ENCODE measurements around the gene GPR39.
"Not testable (repeated sequence)": the region's sequence is repeated elsewhere in the genome, so short reads cannot be mapped to it uniquely, and the experiment has no call there.

GPR39 gene

DNA sequence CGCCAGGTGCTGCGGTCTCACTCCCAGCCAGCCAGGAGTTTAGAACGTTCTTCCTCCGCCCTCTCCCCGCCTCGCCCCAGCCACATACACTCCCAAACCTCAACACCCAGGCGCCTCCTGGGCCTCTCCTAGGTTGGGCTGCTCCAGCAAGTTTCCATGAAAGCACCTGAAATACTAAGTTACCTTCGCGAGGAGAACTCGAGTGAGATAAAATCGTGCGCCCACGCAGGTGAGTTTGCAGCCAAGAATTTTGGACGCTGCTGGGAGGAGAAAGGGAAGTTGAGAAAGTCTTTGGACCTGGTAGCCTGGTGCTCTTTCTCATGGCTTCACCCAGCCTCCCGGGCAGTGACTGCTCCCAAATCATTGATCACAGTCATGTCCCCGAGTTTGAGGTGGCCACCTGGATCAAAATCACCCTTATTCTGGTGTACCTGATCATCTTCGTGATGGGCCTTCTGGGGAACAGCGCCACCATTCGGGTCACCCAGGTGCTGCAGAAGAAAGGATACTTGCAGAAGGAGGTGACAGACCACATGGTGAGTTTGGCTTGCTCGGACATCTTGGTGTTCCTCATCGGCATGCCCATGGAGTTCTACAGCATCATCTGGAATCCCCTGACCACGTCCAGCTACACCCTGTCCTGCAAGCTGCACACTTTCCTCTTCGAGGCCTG, at the start of gene GPR39:
Gene GPR39, plus strand, starts transcription at position 83 of the 673 bp plus-strand sequence.
- no peak for DNase-seq

DNA sequence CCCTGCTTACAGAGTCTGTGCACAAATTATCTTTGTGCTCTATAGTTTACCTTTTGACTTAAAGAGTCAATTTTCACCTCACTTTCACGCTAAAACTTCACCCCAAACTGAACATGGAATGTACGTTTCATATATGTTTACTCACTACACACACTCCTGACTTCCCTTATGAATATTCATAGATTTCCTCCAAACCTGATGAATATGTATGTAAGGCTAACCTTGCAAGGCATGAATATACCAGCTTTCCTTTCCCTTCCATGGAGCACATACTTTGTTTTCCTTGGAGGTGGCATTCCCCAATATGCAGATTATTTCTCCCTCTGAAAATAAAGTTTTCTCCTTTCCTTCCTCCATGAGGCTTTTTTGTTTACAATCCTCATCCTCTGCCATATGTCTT, 48.4 kb upstream of the GPR39 start:
- no peak for DNase-seq

DNA sequence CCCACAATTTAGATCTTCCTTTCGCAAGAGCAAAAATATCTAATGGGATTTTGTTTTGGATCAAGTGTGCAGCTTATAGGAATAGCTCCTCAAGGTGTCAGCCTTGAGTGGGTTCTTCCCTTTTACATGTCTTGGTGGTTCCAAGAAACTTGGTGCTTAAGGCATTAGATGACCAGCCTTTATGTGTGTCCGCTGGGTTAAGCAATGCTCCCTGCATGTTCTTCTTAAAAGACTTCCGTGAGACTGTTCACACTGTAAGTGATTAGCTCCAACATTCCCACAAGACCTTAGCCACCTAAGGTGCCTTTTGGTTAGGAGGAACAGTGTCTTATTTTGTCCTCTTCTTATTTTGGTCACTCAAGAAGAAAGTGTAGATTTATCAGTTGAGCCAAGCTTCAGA, 44.3 kb upstream of the GPR39 start:
- DNase-seq: no peak

DNA sequence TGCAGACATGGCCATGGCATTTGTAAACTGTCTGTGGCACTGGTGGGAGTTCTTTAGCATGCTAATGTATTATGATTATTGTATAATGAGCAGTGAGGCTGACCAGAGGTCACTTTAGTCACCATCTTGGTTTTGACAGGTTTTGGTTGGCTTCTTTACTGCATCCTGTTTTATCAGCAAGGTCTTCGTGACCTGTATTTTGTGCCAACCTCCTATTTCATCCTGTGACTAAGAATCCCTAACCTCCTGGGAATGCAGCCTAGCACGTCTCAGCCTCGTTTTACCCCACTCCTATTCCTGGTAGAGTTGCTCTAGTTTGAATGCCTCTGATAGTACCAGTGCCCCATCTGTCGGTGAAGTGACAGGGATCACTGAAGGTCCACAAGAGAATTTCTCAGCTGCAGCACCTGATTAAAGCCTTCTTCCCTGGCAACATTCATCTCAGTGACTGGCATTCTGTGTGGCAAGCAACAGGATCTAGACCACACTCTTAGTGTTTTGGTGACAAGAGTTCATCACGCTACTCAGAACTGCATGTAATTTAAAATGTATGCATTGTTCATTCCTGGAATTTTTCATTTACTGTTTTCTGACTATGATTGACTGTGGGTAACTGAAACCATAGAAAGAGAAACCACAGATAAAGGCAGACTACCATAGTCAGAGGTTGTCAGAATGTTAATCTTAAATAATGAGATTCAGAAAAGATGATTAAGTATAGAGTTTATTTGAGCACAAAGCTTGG, 43.0 kb upstream of the GPR39 start:
- no peak for DNase-seq

DNA sequence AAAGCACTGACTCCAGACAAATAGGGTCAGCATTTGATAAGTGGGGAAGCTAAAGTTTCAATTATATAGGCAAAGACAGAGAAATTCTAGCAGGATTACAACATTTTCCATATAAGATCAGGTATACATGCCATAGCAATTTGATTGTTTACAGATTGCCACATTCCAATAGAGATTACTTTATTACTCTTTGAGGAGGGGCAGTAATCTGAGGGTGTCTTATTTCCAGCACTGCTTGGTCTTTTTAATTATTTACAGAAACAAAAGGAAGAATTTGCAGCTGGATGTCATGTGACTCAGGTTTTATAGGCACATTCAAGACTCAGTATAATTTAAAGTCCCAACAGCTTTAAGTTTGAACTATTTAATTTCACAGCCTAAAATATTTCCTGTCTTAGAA, 42.5 kb upstream of the GPR39 start:
- no peak for DNase-seq

DNA sequence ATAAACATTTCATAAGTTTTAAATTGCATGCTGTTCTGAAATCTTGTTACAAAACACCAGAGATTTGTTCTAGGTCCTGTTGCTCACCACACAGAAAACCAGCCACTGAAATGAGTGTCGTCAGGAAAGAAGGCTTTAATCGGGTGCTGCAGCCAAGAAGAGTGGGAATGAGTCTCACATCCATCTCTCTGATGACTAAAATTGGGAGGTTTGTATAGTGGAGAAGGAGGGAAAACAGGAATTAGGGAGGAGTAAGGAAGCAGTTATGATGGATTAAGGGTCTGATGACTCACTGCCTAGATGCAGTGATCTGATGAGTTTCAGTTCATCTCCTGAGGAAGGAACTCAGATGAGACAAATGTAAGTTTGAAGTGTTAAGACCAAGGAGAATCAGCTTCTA, 42.1 kb upstream of the GPR39 start:
- DNase-seq: no peak

DNA sequence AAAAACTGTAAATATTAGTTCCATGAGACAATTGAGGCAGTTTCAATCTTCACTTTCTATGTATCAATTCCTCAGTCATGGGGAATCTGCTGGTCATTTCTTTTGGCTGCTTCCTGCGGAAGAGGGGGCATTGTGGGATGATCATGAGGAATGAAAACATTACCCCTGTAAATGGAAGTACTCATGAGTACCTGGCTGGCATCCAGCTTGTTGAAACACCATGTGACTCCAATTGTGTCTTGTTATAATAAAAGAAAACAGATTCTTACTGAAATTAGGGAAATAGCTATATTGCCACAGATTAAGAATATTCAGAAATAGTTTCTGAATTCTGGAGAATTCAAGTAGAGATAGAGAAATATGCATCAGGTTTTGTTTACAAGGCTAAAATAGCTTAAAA, 41.6 kb upstream of the GPR39 start:
- DNase-seq: no peak

DNA sequence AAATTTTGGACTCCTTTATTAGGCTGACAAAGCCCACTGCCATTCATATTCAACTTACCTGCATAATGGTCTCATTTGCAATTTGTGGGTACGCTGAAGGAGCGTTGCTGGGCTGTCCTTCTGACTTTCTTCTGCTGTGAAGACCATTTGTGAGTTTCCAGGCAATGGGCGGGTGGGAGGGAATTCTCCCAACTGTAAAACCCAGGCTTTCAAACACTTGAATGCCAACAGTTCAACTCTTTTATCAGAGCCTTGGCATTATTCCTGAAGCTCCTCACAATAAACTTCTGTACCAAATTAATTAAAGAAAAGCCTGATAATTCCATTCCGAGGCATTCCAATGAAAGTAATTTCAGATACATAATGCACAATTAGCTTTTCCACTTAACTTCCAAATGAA, 35.2 kb upstream of the GPR39 start:
- DNase-seq: no peak

DNA sequence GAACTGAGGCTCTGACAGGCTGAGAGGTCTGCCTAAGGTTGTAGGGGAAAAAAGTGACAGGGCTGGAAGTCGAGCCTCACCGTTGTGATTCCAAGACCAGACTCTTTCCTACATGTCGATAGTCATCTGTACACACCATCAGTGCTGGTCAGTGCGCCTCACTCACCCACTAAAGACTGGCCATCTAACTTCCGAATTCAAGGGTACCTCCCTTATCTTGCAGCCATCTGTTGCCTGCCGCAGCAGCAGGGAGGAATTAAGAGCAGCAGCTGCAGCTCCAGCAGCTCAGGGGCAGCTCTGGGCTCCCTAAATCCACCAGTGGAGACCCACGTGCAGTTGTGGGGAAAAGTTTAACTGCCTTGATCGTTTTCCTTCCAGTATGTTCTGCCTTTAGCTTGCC, 32.6 kb upstream of the GPR39 start:
- no peak for DNase-seq

DNA sequence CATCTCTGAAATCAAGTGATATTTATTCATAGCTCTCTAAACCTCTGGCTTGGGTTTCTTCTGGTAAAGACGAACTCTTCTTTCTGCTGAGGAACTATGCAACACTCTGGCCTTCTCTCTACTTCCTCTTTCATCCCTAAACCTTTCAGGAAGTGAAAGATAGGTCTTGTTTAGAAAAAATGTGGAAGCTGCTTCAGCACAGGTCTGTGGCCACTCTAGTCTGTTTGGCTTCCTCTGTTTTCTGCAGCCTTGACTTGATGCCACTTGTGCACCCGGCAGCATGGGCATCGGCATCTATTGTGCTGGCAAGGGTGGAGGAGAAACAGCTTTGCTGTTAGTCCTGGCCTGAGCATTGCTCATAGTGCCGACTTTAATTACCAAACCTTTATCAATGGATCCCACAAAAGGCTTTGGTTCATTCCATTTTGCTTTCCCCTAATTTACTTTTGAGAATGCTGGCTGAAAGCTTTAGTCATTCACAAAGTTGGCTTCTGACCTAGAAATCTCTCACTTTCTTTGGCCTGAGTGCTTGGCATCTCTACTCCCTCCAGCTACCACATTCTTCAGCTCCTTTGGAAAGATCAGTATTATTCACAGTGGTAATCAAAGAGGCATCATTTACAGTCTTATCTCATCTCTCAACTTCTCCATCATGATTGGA, 32.0 kb upstream of the GPR39 start:
- DNase-seq: no peak

DNA sequence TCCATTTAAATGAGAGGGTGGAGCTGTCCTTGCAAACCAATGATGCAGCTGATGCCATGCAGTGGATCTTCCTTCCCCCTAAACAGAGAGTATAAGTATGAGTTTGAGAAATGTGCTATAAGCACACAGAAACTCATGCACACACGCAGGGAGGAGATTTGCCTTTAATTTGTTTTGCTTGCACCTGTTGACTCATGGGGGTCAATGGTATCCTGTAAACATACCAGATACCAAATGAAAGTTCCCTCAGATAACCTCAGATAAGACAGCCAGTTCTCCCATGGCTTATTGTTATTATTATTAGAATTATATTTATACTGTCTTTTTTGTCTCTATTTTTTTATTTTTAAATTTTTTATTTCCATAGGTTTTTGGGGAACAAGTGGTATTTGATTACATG, 29.5 kb upstream of the GPR39 start:
- no peak for DNase-seq

DNA sequence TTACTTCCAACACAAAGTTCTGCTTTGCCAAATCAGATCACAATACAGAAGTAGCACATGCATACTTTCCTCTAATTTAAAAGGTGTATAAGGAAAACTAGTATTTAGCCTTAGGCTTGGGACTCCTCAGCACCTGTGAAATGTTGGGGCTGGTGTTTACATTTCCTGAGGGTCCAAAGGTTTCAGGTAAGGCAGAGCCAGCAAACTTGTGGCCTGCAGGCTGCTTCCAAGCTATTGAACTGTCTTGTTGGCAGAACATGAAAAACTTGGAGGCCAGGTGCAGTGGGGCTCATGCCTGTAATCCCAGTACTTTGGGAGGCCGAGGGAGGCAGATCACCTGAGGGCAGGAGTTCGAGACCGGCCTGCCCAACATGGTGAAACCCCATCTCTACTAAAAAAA, 26.5 kb upstream of the GPR39 start:
- no peak for DNase-seq

DNA sequence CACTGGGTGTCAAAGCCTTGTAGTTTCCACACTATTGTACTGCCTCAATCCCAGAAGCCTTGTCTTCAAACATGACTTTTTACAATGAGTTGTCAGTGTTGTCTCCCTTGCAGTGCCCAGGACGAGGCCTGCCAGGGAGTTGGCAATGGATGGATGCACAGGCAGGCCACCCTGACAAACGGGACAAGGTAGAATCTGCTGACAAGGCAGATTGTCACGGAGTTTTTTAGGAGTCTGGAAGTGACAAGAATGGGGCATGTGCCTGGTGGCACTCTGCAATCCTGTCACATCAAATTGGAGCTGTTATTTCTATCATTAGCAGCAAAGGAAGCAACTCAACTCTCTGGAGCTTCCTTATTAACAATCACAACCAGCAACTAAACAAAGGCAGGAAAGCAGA, 25.2 kb upstream of the GPR39 start:
- DNase-seq: no peak

DNA sequence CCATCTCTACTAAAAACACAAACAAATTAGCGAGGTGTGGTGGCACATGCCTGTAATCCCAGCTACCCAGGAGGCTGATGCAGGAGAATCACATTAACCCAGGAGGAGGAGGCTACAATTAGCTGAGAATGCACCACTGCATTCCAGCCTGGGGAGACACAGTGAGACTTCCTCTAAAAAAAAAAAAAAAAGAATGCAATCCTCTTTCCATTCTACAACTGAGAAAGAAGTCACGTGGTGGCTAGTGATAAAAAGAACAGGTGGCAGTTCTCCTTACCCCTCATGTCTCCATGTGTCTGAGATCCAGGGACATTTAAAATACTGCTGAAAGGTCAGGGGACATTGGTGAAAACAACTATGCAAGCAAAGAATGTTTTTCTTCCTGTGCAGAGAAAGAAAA, 24.4 kb upstream of the GPR39 start:
- DNase-seq: no peak

DNA sequence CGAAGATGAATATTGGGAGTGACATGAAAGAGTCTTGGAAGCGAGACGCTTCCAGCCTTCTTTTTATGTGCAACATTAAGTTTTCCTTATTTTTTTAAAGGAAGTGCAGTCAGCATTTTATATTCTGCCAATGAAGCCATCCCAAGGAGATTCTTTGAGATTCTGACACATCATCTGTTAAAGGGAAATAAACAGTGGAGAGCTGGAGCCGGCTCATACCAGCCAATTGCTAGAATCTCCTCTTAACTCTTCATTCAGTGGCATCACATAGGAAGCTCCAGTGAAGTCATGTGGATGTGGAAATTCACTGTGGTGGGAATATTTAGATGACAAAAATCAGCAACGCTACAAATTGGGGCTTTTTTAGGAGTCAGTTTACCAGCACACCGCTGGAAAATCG, 23.7 kb upstream of the GPR39 start:
- no peak for DNase-seq

DNA sequence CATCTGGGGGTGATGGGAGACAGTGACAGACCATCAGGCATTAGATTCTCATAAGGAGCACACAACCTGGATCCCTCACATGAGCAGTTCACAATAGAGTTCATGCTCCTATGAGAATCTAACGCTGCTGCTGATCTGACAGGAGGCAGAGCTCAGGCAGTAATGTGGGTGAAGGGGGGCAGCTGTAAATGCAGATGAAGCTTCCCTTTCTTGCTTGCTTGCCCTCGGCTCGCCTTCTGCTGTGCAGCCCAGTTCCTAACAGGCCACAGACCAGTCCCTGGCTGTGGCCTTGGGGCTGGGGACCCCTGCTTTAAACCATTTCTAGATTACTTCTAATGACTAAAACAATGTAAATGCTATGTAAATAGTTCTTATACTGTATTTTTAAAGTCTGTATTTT, 19.6 kb upstream of the GPR39 start:
- not testable (repeated sequence) for DNase-seq

DNA sequence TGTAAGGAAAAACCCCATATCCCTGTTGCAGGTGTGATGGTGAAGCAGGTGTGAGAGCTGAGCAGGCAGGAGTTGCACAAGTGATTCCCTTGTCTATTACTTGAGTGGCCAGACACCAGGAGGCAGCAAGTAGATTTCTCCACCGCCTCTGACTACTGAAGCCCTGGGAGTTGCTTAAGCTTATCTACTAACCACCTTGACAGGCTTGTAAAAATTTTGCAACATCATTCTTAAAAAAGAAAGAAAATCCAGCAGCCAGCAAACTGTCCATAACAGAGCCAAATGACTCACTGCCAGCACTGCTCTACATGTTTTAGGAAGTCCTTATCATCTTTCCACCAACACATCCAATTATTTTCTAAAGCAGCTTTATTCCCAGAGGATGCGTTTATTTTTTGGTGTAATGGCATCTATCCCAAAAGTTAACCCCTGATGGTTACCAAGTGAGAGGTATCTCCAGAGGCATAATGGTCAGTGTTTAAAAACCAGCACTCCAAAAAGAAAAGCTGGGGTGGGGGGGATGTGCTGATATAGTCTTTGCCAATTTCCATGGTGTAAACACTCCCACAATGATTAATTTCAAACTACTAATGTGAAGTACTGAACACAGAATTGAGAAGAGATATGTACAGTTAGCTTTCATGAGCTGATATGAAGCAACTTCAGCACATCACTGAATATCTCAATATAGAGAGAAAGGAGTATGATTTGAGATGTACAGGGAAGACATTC, 16.3 kb upstream of the GPR39 start:
- no peak for DNase-seq

DNA sequence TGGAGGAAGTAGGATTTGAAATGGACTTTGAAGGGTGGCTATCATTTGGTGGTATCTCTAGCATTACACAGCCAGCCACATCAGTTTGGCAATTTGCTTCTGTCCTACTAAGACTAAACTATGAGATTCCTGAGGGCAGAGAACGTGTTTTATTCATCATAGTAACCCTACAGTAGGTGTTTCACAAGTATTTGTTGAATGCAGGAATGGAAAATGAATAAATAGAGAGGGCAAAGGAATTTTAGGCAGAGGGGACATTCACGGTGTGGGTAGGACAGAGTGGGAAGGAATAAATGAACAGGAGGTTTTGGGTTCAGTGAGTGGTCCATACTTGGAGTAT, 15.7 kb upstream of the GPR39 start:
- no peak for DNase-seq

DNA sequence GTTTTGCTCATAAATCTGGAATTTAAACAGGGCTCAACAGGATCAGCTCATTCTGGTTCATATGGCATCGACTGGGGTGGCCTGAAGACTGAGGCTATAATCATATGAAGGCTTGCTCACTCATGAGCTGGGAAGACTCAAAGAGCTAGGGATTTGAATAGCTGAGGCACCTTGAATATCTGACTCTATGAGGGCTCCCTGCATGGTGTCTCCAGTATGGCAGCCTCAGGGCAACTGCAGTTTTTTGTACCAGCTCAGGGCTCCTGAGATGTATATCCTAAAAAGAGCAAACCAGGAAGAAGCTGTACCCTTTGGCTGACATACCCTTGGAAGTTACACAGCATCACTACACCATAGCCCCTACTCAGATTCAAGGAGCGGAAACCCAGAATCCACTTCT, 15.3 kb upstream of the GPR39 start:
- DNase-seq: no peak

DNA sequence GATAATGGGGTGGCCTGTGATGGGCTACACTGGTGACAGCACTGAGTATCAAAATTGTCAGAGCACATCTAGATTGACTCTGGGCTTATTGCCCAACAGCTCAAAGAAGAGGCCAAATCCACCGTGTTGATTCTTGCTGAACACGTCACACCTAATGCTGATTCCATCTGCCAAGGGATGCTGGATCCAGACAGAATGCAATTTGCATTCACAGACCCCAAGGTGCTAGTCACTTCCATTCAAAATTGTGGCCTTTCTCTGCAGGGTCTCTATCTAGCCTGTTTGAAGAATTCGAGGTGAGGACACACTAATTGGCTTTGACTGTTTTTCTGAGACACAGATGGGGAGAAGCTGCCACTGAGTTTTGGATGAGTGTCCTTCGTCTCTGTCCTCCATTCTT, 13.5 kb upstream of the GPR39 start:
- no peak for DNase-seq

DNA sequence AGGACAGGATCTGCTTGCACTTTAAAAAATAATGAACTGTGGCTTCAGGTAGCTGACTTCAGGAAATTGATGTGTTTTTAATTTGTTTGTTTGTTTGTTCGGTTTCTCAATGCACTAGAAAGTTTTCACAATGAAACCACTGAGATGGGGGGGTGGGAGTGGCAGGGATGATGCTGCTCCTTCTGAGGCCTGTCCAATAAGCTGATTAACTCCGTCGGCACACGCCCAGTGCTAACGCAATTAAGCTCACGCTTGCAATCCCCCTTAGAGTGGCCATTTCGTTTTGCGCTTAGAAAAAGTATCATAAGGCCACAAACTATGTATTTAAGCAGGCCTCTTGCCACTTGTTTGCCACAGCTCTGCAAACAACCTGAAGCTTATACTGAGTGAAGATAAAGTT, 12.5 kb upstream of the GPR39 start:
- no peak for DNase-seq

DNA sequence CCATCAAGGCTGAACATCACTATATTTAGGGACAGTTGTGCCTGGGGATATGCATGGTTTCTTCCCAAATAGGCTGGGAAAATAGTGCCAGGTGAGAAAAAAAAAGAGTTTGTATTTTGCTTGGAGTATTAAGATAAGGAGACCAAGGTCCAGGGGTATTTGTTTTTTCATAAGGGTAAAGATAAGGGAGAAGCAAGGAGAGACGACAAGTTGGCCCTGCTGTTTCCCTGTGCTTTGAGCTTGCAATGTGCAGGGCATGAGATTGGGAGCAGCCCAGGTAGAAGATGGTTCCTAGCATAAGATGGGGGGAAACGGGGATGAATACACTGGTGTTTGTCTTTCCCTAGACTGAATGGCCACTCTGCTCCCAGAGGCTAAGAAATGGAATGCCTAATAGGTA, 8.8 kb upstream of the GPR39 start:
- no peak for DNase-seq

DNA sequence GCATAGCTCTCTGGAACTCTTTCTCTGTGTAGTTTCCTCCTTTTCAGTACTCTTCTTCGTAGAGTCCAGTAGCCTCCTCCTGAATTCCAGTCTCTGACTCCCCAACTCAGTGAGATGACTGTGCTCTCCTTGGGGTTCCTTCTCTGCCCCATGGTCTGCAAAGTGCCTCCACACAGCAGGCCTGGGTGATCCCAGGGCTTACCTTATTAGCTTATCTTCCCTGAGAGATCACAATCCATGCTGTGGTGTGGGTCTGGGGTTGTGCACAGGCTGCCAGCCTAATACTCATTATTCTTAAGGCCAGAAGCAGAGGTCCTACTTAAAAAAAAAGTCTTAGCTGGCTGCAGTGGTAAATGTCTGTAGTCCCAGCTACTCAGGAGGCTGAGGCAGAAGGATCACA, 4.6 kb upstream of the GPR39 start:
- DNase-seq: no peak

DNA sequence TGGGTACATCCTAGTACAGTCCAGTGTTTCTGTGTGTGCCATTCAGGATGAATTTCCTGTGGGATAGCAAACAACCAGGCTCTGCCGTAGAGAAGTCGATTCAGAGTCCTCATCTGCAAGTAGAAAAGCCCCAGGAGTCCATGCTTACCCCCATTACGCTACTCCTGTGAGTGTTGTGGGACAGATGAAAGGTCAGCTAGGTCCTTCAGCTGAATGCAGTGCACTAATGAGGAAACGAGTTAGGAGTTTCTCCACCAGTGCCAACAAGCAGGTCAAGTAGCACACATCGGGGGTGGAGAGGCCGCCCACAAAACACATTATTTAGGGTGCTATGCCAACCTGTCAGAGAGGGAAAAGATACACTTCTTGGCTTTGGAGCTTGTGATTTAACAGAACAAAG, 2.5 kb upstream of the GPR39 start:
- no peak for DNase-seq

All from CD4-positive, alpha-beta T cell treated with Interleukin-6 for 4 hours (primary cell).